WI38 (cell line): Measurements from ENCODE around the gene FAM98B.

Experiments
- H3K4me3 ChIP-seq: 2 replicates; pipeline ENCODE4 v1.5.1; 2011; ENCODE audit warnings: low read depth, mild to moderate bottlenecking, control low read depth, low read length
- TF ChIP-seq, protein P1 (sequence below): IDR thresholded peaks from 2 replicates; pipeline ENCODE4 v1.5.1; 2012; ENCODE audit warnings: low read depth, mild to moderate bottlenecking, control low read depth, low read length

FAM98B gene

DNA sequence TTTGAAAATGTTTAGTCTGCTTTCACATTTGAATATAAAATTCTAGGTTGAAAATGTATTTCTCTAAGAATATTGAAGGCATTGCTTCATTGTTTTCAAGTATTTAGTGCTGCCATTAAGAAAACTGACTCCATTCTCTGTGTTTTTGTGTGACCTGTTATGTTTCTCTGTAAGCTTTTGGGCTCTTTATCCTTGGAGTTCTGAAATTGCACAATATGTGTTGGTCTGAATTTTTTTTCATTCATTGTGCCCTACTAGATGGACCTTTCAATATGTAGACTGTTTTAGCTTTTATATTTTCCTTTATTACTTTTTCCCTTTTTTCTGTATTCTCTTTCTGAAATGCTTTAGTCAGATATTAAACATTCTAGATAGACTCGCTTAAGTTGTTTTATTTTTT, 22.2 kb downstream of the FAM98B start:
- TF ChIP-seq, protein P1, sequence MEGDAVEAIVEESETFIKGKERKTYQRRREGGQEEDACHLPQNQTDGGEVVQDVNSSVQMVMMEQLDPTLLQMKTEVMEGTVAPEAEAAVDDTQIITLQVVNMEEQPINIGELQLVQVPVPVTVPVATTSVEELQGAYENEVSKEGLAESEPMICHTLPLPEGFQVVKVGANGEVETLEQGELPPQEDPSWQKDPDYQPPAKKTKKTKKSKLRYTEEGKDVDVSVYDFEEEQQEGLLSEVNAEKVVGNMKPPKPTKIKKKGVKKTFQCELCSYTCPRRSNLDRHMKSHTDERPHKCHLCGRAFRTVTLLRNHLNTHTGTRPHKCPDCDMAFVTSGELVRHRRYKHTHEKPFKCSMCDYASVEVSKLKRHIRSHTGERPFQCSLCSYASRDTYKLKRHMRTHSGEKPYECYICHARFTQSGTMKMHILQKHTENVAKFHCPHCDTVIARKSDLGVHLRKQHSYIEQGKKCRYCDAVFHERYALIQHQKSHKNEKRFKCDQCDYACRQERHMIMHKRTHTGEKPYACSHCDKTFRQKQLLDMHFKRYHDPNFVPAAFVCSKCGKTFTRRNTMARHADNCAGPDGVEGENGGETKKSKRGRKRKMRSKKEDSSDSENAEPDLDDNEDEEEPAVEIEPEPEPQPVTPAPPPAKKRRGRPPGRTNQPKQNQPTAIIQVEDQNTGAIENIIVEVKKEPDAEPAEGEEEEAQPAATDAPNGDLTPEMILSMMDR: no peak
- no peak overlapping the region for H3K4me3 ChIP-seq

DNA sequence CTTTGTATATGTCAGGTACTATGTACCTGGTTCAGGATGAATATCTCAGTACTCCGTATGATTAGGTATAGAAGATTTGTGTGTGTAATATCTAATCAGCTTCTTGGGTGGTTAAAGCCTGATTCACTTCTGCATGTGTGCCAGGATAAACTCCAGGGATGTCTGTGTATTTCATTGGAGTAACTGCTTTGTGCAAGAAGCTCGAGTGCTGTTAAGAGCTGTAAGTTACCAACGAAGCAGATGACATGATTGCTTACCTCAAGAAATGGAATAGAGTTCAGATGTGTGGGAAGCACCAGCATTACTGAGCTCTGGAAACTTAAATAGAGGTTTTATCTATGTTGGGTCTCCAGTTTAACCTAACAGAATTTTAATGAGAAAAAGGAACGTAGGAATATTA, 23.7 kb downstream of the FAM98B start:
- TF ChIP-seq, protein P1: no peak
- H3K4me3 ChIP-seq: no peak overlapping the region

GRCh38 chr15:38479266-38479665, 25.3 kb downstream of the FAM98B start:
- TF ChIP-seq, protein P1: no peak
- no peak overlapping the region for H3K4me3 ChIP-seq

- TF ChIP-seq, protein P1: no peak
- no peak overlapping the region for H3K4me3 ChIP-seq
Observed at GRCh38 chr15:38479756-38480155, 25.8 kb downstream of the FAM98B start.

- no peak overlapping the region for H3K4me3 ChIP-seq
- TF ChIP-seq, protein P1: no peak
Observed at GRCh38 chr15:38481113-38481512, 27.2 kb downstream of the FAM98B start.

DNA sequence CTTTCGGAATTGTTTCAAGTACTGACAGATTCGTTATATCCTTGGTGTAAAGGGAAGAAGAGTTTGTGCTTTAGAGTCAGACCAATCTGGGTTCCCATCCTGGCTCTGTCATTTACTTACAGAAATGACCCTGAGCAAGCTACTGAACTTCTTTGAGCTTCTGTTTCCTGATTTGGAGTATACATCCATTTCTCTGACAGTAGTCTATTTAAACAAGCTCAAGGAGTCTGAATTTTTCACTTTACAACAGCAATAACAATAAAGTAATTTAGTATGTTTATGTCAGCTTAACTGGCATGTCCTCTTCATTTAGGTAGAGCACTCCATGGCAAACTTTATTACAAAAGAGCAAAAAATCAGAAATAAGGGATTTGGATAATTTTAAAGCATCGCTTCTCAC, 27.8 kb downstream of the FAM98B start:
- TF ChIP-seq, protein P1: no peak
- no peak overlapping the region for H3K4me3 ChIP-seq

GRCh38 chr15:38482572-38482971, 28.6 kb downstream of the FAM98B start:
- TF ChIP-seq, protein P1: no peak
- no peak overlapping the region for H3K4me3 ChIP-seq
